ENCODE results near the gene SEC31B. TPM values are rescaled to one million over a fixed set of nuclear protein-coding genes. Genes with fewer than 3 reads are reported as not detected.

SEC31B gene
- polyA plus RNA-seq, 1 donor (not counting 4 experiments of a cell fraction or from before 2014, with no cell fraction given) = 4.9 TPM

- FAIRE-seq = peak; percentile 23
Observed at GRCh38 chr10:100562008-100562672, 42.5 kb upstream of the SEC31B start.

GRCh38 chr10:100561005-100561404 is 41.3 kb upstream of the SEC31B start:
- Histone ChIP-seq H3K9me1 (ENCODE audit: control insufficient read depth, extremely low read depth, insufficient read depth, low read length) (no peaks in the 10 kb centered on the region), H2AFZ (ENCODE audit: control insufficient read depth, low read length) (no peak overlapping the region), H3K27ac (ENCODE audit: control insufficient read depth, insufficient read depth, low read length) (no peak overlapping the region), H4K20me1 (ENCODE audit: control insufficient read depth, extremely low read depth, insufficient read depth, low read length) (no peaks in the 10 kb centered on the region), H3K79me2 (ENCODE audit: control insufficient read depth, insufficient read depth, low read length) (no peaks in the 10 kb centered on the region), H3K4me1 (ENCODE audit: control insufficient read depth, extremely low read depth, insufficient read depth, low read length) (peaks cover 3% of the 10 kb centered on the region), H3K9me3 (ENCODE audit: control insufficient read depth, low read depth, low read length) (no peaks in the 10 kb centered on the region), H3K27me3 (ENCODE audit: control insufficient read depth, extremely low read depth, insufficient read depth, low read length) (peaks cover 37% of the 10 kb centered on the region), H3K9ac (ENCODE audit: control insufficient read depth, extremely low read depth, insufficient read depth, low read length) (no peak overlapping the region), H3K4me2 (ENCODE audit: control insufficient read depth, extremely low read depth, insufficient read depth, low read depth, low read length) (no peak overlapping the region), H3K36me3 (ENCODE audit: control insufficient read depth in 2 of 2, extremely low read depth in 1 of 2, insufficient read depth in 2 of 2, low read length in 2 of 2) (peaks cover 3 to 10% of the 10 kb centered on the region in 2 experiments), H3K4me3 (ENCODE audit: control insufficient read depth in 2 of 3, extremely low read depth in 1 of 3, insufficient read depth in 2 of 3, low read depth in 1 of 3, low read length in 3 of 3) (no peak overlapping the region)
- no peak for DNase-seq (ENCODE audit: low read depth, low spot score)
- dilution Hi-C loops (cut with MboI; ENCODE audit: extremely low pct_ligation_motif_present, low sequenced_read_pairs) = loop anchor here (25.0 kb wide), 1 partner anchor 326 kb away; no protein-coding TSS in a partner anchor
- TF ChIP-seq CTCF (optimal IDR thresholded peaks at IDR 0.05 in 1 of 3, IDR thresholded peaks at IDR 0.05 in 1 of 3, conservative IDR thresholded peaks at IDR 0.05 in 1 of 3; ENCODE audit: extremely low read depth in 1 of 3, insufficient read depth in 2 of 3, low read length in 3 of 3) = no peak
- TF ChIP-seq EZH2 (IDR thresholded peaks at IDR 0.05; ENCODE audit: low read length) = no peak
- no peak for FAIRE-seq

More at GRCh38 chr10:100562008-100562672, 42.5 kb upstream of the SEC31B start:
- no peak overlapping the region for H3K9ac ChIP-seq (ENCODE audit: control insufficient read depth, extremely low read depth, insufficient read depth, low read length)
- peak; percentile 93 to 100 (median 97) for TF ChIP-seq CTCF (optimal IDR thresholded peaks at IDR 0.05 in 1 of 3, IDR thresholded peaks at IDR 0.05 in 1 of 3, conservative IDR thresholded peaks at IDR 0.05 in 1 of 3; ENCODE audit: extremely low read depth in 1 of 3, insufficient read depth in 2 of 3, low read length in 3 of 3)
- TF ChIP-seq EZH2 (IDR thresholded peaks at IDR 0.05; ENCODE audit: low read length) = no peak
- H3K27me3 ChIP-seq (ENCODE audit: control insufficient read depth, extremely low read depth, insufficient read depth, low read length) = peaks cover 47% of the 10 kb centered on the region
- peaks cover 3 to 5% of the 10 kb centered on the region in 2 experiments for H3K36me3 ChIP-seq (ENCODE audit: control insufficient read depth in 2 of 2, extremely low read depth in 1 of 2, insufficient read depth in 2 of 2, low read length in 2 of 2)
- no peaks in the 10 kb centered on the region for H3K79me2 ChIP-seq (ENCODE audit: control insufficient read depth, insufficient read depth, low read length)
- dilution Hi-C loops (cut with MboI; ENCODE audit: extremely low pct_ligation_motif_present, low sequenced_read_pairs) = loop anchor here (25.0 kb wide), 1 partner anchor 325 kb away; no protein-coding TSS in a partner anchor
- H3K9me1 ChIP-seq (ENCODE audit: control insufficient read depth, extremely low read depth, insufficient read depth, low read length) = no peaks in the 10 kb centered on the region
- no peaks in the 10 kb centered on the region for H3K9me3 ChIP-seq (ENCODE audit: control insufficient read depth, low read depth, low read length)
- H3K27ac ChIP-seq (ENCODE audit: control insufficient read depth, insufficient read depth, low read length) = no peak overlapping the region
- peaks cover 3% of the 10 kb centered on the region for H3K4me1 ChIP-seq (ENCODE audit: control insufficient read depth, extremely low read depth, insufficient read depth, low read length)
- H3K4me3 ChIP-seq (ENCODE audit: control insufficient read depth in 2 of 3, extremely low read depth in 1 of 3, insufficient read depth in 2 of 3, low read depth in 1 of 3, low read length in 3 of 3) = no peak overlapping the region
- H3K4me2 ChIP-seq (ENCODE audit: control insufficient read depth, extremely low read depth, insufficient read depth, low read depth, low read length) = peak overlapping the region; percentile 10
- DNase-seq (ENCODE audit: low read depth, low spot score) = peak; percentile 5
- H2AFZ ChIP-seq (ENCODE audit: control insufficient read depth, low read length) = no peak overlapping the region
- H4K20me1 ChIP-seq (ENCODE audit: control insufficient read depth, extremely low read depth, insufficient read depth, low read length) = no peaks in the 10 kb centered on the region
